Kidney epithelial cell (primary cell): ENCODE results near the gene GPRC5D. TPM values are rescaled to one million over a fixed set of nuclear protein-coding genes. Genes with fewer than 3 reads are reported as not detected.
A peak's percentile ranks its signal among the peaks of the same experiment; 100 is the strongest.

Source experiments
- DNase-seq: peaks from one replicate; pipeline ENCODE4 v3.0.0-alpha.2; 2010; ENCODE audit warnings: low read depth
- H3K27me3 ChIP-seq: 2 replicates; pipeline ENCODE4 v1.6.0; 2011; ENCODE audit warnings: low read length; ENCODE audit not compliant: control insufficient read depth, insufficient read depth
- H3K36me3 ChIP-seq: 2 replicates; pipeline ENCODE4 v1.5.1; 2011; ENCODE audit warnings: low read length; ENCODE audit not compliant: control insufficient read depth, insufficient read depth
- H3K4me3 ChIP-seq: 2 replicates; pipeline ENCODE4 v1.5.1; 2011; ENCODE audit warnings: low read depth, mild to moderate bottlenecking, control low read depth, low read length
- CTCF ChIP-seq: IDR thresholded peaks from 2 replicates; pipeline ENCODE4 v1.5.1; 2011; ENCODE audit warnings: mild to moderate bottlenecking, moderate library complexity, low read length, control low read depth, inconsistent platforms; ENCODE audit not compliant: insufficient read depth, poor library complexity, severe bottlenecking
- total RNA-seq: library from RNA; depleted of rRNA; stranded (reverse); fragments of >200 nt; gene quantifications from 2 replicates; pipeline ENCODE4 v1.2.3, GENCODE V29; 2015

The GPRC5D gene
- total RNA-seq, 1 donor from 2014 or later, result not detected

GRCh38 chr12:12919666-12920435, 32.1 kb downstream of the GPRC5D start:
- DNase-seq, result no peak
- H3K36me3 ChIP-seq, result no peaks in the 10 kb centered on the region
- no peak overlapping the region for H3K4me3 ChIP-seq
- TF ChIP-seq CTCF, result no peak
- no peaks in the 10 kb centered on the region for H3K27me3 ChIP-seq

GRCh38 chr12:12918781-12919389, 33.1 kb downstream of the GPRC5D start:
- H3K4me3 ChIP-seq, result no peak overlapping the region
- no peak for DNase-seq
- H3K27me3 ChIP-seq, result no peaks in the 10 kb centered on the region
- no peak for TF ChIP-seq CTCF
- H3K36me3 ChIP-seq, result no peaks in the 10 kb centered on the region

- no peaks in the 10 kb centered on the region for H3K27me3 ChIP-seq
- H3K4me3 ChIP-seq, result no peak overlapping the region
- no peak for TF ChIP-seq CTCF
- no peak for DNase-seq
- no peaks in the 10 kb centered on the region for H3K36me3 ChIP-seq
Measured at GRCh38 chr12:12917517-12917916, 34.5 kb downstream of the GPRC5D start.

- H3K36me3 ChIP-seq, result no peaks in the 10 kb centered on the region
- H3K4me3 ChIP-seq, result no peak overlapping the region
- TF ChIP-seq CTCF, result peak; percentile 88
- H3K27me3 ChIP-seq, result no peaks in the 10 kb centered on the region
- DNase-seq, result no peak
Measured at GRCh38 chr12:12916135-12916944, 35.6 kb downstream of the GPRC5D start.

GRCh38 chr12:12915656-12916055, 36.3 kb downstream of the GPRC5D start:
- Histone ChIP-seq H3K4me3 (no peak overlapping the region), H3K36me3 (no peaks in the 10 kb centered on the region), H3K27me3 (no peaks in the 10 kb centered on the region)
- TF ChIP-seq CTCF, result no peak
- DNase-seq, result no peak
